ENCODE measurements around the gene CCND2. TPM values are rescaled to one million over a fixed set of nuclear protein-coding genes. Genes with fewer than 3 reads are reported as not detected.

Gene CCND2
- total RNA-seq, 4 donors from 2014 or later: 106 to 149 (median 136) TPM

- 63% methylated on average over 5 of the region's 5 CpGs; no CpG with 5 or more reads in 1 of the 2 donors for WGBS, 2 donors (ENCODE audit: low coverage in 1 of 2)
These were observed 21.0 kb upstream of the CCND2 start for GRCh38 chr12:4252601-4253000.

GRCh38 chr12:4256043-4256826, 17.3 kb upstream of the CCND2 start:
- Histone ChIP-seq H3K4me1 (no peaks in the 10 kb centered on the region), H3K4me3 (no peak overlapping the region), H3K36me3 (no peaks in the 10 kb centered on the region), H3K27ac (no peak overlapping the region), H3K27me3 (no peaks in the 10 kb centered on the region), H3K9me3 (no peaks in the 10 kb centered on the region)
- 92 to 100% methylated on average over 1 of the region's 2 CpGs for WGBS, 2 donors (ENCODE audit: low coverage in 1 of 2)
- TF ChIP-seq EP300 (IDR thresholded peaks at IDR 0.05) (no peak), CTCF (IDR thresholded peaks at IDR 0.05) (no peak), POLR2AphosphoS5 (IDR thresholded peaks at IDR 0.05) (no peak), POLR2A (IDR thresholded peaks at IDR 0.05) (no peak)
- ATAC-seq: no peak

More at GRCh38 chr12:4252601-4253000, 21.0 kb upstream of the CCND2 start:
- Histone ChIP-seq H3K4me3 (no peak overlapping the region), H3K9me3 (no peaks in the 10 kb centered on the region), H3K27ac (no peak overlapping the region), H3K4me1 (no peaks in the 10 kb centered on the region), H3K27me3 (no peaks in the 10 kb centered on the region), H3K36me3 (no peaks in the 10 kb centered on the region)
- ATAC-seq: no peak
- no peak for TF ChIP-seq EP300 (IDR thresholded peaks at IDR 0.05)
- no peak for TF ChIP-seq POLR2AphosphoS5 (IDR thresholded peaks at IDR 0.05)
- TF ChIP-seq POLR2A (IDR thresholded peaks at IDR 0.05): no peak
- no peak for TF ChIP-seq CTCF (IDR thresholded peaks at IDR 0.05)

GRCh38 chr12:4257442-4257841, 16.1 kb upstream of the CCND2 start:
- Histone ChIP-seq H3K27ac (no peak overlapping the region), H3K36me3 (no peaks in the 10 kb centered on the region), H3K9me3 (no peaks in the 10 kb centered on the region), H3K4me1 (no peaks in the 10 kb centered on the region), H3K4me3 (no peak overlapping the region), H3K27me3 (no peaks in the 10 kb centered on the region)
- no peak for TF ChIP-seq EP300 (IDR thresholded peaks at IDR 0.05)
- TF ChIP-seq POLR2A (IDR thresholded peaks at IDR 0.05): no peak
- no peak for TF ChIP-seq CTCF (IDR thresholded peaks at IDR 0.05)
- no peak for TF ChIP-seq POLR2AphosphoS5 (IDR thresholded peaks at IDR 0.05)
- ATAC-seq: no peak

GRCh38 chr12:4259099-4259498, 14.5 kb upstream of the CCND2 start:
- Histone ChIP-seq H3K4me1 (no peaks in the 10 kb centered on the region), H3K36me3 (no peaks in the 10 kb centered on the region), H3K4me3 (no peak overlapping the region), H3K27me3 (no peaks in the 10 kb centered on the region), H3K27ac (no peak overlapping the region), H3K9me3 (no peaks in the 10 kb centered on the region)
- no peak for ATAC-seq
- 89 to 92% methylated on average over 1 of the region's 1 CpG for WGBS, 2 donors (ENCODE audit: low coverage in 1 of 2)
- TF ChIP-seq POLR2AphosphoS5 (IDR thresholded peaks at IDR 0.05): no peak
- no peak for TF ChIP-seq EP300 (IDR thresholded peaks at IDR 0.05)
- no peak for TF ChIP-seq CTCF (IDR thresholded peaks at IDR 0.05)
- no peak for TF ChIP-seq POLR2A (IDR thresholded peaks at IDR 0.05)

- no peaks in the 10 kb centered on the region for H3K36me3 ChIP-seq
- TF ChIP-seq EP300 (IDR thresholded peaks at IDR 0.05) (no peak), CTCF (IDR thresholded peaks at IDR 0.05) (no peak), POLR2A (IDR thresholded peaks at IDR 0.05) (no peak), POLR2AphosphoS5 (IDR thresholded peaks at IDR 0.05) (no peak)
- H3K27ac ChIP-seq: no peak overlapping the region
- no peaks in the 10 kb centered on the region for H3K27me3 ChIP-seq
- H3K4me3 ChIP-seq: no peak overlapping the region
- no peaks in the 10 kb centered on the region for H3K4me1 ChIP-seq
- no peaks in the 10 kb centered on the region for H3K9me3 ChIP-seq
- no peak for ATAC-seq
These were observed 11.9 kb upstream of the CCND2 start for GRCh38 chr12:4261655-4262054.
